ENCODE results near the gene GPLD1.
"Not testable (repeated sequence)": the region's sequence is repeated elsewhere in the genome, so short reads cannot be mapped to it uniquely, and the experiment has no call there.

GPLD1 gene, protein sequence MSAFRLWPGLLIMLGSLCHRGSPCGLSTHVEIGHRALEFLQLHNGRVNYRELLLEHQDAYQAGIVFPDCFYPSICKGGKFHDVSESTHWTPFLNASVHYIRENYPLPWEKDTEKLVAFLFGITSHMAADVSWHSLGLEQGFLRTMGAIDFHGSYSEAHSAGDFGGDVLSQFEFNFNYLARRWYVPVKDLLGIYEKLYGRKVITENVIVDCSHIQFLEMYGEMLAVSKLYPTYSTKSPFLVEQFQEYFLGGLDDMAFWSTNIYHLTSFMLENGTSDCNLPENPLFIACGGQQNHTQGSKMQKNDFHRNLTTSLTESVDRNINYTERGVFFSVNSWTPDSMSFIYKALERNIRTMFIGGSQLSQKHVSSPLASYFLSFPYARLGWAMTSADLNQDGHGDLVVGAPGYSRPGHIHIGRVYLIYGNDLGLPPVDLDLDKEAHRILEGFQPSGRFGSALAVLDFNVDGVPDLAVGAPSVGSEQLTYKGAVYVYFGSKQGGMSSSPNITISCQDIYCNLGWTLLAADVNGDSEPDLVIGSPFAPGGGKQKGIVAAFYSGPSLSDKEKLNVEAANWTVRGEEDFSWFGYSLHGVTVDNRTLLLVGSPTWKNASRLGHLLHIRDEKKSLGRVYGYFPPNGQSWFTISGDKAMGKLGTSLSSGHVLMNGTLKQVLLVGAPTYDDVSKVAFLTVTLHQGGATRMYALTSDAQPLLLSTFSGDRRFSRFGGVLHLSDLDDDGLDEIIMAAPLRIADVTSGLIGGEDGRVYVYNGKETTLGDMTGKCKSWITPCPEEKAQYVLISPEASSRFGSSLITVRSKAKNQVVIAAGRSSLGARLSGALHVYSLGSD

DNA sequence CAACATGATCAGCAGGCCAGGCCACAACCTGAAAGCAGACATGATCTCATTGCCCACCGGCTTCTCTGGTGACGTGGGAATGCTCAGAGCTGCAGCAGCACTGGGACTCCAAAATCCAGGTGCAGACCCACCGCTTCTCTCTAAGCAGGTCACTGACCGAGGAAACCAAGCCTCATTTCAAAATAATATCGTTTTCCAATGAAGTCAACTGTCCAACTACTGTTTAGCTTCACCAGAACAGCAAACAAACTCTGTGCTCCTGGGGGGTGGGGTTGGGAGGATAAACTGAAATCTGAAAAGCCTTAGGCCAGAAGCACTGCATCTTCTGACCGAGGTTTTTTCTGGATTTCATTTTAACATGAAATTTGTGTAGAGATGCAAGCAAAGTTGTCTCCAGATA lies at the start of gene GPLD1:
GPLD1 (minus strand) TSS at position 109 of the 400 bp plus-strand sequence; CDS start at position 42, 67 bp downstream.
- no peak for DNase-seq (ENCODE audit: low read depth)

DNA sequence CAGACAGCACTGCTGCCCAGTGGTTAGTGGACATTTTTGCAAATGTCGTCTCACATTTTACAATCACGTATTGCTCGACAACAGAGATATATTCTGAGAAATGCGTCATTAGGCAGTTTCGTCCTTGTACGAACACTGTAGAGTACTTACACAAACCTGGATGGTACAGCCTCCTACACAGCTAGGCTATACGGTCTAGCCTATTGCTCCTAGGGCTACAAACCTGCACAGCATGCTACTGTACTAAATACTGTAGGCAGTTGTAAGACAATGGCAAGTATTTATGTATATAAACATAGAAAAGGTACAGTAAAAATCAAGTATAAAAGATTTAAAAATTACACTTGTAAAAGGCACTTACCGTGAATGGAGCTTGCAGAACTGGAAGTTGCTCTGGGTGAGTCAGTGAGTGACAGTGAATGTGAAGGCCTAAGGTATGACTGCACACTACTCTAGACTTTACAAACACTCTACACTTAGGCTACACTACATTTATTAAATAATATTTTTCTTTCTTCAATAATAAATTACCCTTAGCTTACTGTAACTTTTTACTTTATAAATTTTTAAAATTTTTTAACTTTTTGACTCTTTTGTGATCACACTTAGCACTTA lies 48.5 kb upstream of the GPLD1 start:
- DNase-seq (ENCODE audit: low read depth): no peak

DNA sequence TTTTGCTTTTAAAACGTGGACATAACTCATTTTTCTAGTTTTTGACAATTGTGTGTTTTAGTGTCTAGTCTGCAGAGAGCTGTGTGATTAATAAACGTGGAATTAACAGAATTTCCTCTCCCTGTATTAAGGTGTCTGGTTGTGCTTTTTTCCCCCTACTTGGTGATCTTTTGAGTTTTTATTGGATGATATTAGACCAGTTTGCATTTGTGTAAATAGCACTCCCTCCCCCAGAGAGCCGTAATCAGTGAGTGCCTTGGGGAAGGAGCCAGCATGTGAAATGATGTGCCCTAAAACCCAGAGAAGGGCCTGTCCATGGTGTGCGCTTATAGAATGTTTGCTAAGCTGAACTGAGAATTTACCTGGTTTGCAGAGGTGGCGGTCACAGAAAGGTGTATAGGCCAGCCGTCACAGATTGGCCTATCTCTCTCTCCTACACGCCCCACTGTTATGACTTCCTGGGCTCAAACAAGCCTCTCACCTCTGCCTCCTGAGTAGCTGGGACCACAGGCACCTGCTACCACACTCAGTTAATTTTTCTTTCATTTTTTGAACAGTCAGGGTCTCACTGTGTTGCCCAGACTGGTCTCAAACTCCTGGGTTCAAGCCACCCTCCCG lies 47.8 kb upstream of the GPLD1 start:
- DNase-seq (ENCODE audit: low read depth): no peak

DNA sequence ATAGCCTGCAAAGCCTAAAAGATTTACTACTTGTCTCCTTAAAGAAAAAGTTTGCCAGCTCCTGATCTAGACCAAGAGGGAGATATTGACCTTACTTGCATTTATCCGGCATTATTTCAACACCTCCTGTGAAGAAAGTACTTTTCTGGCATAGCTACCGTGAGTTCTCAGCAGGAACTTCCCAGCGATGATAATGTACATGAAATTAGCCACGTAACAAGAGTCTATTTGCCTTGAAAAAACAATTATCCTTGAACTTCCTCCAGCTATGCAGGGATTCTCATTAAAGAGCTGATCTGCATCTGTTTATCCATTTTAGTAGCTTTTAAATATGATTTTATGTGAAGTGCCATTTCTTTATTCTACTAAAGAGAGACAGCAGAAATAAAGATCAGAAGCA lies 47.1 kb upstream of the GPLD1 start:
- no peak for DNase-seq (ENCODE audit: low read depth)

DNA sequence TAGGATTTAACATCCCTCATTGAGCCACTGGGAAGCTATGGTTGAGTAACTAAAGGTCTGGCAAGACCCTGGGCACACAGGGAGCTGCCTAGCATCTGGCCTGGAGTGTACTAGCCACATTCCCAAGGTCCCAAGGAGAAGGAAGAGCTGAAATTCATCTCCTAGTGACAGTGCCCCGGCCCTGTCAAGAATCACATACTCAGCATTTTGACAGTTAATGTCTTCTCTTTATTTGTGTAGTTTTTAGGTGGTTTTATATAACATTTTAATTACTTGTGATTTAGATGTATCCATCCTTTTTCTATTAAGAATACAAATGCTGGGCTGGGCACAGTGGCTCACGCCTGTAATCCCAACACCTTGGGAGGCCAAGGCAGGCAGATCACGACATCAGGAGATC lies 45.8 kb upstream of the GPLD1 start:
- DNase-seq (ENCODE audit: low read depth): no peak

DNA sequence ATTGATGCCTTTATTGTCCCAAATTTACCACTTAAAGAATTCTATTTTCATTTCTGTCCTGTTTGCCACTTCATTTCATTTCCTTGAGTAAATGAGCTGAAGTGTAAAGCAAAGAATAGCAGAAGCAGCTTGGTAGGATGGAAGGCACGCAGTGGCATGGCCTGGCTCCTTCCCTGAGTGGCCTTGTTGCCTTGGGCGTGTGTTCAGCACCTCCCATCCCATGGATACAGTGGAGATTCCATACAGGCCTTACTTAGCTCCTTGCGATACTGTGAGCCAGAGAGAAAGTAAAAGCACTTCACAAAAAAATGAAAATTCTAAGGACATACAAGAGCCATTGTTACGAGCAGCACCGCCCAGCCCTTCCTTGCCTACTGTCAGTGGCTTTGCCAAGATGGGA lies 45.0 kb upstream of the GPLD1 start:
- DNase-seq (ENCODE audit: low read depth): no peak

DNA sequence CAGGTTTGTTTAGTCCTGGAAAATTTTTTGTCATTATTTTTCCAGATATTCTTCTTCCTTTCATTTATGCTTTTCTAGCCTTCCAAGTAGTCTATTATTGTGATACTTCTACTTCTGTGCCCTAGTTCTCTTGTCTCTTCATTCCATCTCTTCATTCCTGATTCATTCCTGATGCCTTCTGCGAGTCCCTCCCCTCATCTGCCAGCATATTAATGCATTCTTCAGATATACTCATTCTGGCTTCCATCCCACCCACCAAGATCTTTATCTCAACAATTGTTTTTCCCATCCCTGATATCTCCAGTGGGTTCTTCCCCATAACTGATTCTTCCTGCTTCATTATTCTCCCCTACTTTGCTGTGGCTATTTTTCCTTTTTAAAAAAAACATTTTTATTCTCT lies 40.6 kb upstream of the GPLD1 start:
- DNase-seq (ENCODE audit: low read depth): no peak

DNA sequence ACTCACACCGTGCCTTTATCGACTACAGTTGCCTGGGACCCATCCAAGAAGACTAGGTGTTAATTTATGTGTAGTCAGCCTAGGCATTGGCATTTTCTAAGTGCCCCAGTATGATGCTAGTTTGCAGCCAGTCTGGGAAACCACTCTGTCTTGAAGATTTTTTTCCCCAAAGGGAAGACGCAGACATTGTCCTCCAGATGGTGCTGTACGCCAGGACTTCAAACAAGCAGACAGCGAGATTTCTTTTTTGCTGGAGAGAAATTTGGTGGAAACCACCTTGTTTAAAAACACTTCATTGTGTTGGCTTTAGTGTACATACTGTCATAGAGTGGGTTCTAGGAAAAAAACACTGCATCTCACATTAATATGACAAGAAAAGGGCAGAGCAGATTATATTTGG lies 35.4 kb upstream of the GPLD1 start:
- no peak for DNase-seq (ENCODE audit: low read depth)

DNA sequence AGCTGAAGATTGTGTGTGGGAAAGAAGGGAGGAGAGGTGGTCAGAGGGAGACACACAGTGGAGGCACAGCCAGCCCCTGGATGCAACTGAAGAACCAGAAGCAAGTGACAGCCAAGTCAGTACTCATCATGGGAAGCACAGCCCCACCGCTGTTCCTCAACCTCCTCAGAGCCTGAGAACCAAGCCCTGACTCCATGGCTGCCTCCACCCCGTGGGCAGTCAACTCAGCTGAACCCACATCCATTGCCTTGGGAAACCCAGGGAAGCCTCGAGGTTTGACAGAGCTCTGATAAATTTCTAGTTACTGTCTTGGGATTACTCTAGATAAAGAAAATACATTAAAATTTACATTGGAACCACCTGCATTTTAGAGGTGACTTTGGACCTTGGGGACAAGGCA lies 35.0 kb upstream of the GPLD1 start:
- DNase-seq (ENCODE audit: low read depth): no peak

DNA sequence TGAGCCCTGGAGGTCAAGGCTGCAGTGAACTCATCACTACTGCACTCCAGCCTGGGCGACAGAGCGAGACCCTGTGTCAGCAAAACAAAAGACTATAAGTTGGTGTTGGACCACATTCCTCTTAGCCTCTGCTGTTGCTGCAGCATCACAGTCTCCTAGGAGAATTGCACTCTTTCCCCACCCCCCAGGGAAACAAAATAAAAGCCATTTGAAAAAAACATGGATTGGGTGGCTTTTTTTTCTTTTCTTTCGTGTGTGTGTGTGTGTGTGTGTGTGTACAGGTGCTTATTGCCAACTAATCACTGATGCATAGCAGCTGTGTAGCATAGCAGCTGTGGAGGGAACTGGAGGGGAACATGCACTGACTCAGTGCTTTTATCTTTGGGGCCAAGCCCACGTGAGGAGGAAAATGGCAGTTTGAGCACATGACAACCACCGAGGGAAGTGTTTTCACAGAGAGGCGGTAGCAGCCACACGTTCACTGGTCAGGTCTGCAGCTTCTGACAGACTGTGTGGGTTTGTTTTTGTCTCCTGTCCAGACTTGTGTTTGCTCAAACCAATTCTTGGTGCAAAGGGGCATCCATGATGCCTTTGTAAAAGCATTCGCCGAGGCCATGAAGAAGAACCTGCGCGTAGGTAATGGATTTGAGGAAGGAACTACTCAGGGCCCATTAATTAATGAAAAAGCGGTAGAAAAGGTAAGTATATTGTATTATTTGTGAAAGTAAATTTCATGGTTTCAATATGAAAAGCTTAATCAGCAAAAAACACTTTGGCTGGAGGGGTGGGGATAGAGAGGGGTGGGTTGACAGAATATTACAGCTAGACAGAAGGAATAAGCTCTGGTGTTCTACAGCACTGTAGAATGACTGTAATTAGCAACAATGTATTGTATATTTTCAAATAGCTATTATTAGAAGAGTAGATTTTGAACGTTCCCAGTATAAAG lies 33.1 kb upstream of the GPLD1 start:
- DNase-seq (ENCODE audit: low read depth): no peak

DNA sequence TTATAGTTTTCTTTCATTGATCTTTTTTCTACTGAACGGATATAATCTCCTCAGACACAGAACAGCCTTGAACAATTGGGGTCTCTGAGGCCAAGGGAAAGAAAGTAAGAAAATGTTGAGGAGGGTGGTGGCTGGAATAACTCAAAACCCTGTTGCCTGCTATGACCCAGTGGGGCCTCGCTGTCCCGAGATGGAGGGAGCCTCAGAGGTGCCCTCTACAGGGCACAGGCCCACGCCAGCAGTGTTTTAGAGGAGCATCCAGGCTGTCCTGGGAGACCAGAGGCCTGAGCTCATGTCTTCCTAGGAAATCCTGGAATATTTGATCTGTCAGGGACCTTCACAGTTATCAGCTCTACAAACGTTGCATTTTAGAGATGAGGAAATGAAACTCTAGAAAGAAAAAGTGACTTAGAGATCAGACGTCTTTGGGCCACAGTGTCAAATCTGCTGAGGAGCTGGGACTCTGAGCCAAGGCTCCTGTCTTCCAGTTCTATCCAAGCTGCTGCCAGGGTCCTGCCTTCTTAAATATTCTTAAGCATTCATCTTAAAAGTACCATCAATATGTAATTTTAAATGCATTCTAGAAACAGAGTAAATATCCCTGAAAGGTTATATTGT lies 31.7 kb upstream of the GPLD1 start:
- DNase-seq (ENCODE audit: low read depth): peak; percentile 3

DNA sequence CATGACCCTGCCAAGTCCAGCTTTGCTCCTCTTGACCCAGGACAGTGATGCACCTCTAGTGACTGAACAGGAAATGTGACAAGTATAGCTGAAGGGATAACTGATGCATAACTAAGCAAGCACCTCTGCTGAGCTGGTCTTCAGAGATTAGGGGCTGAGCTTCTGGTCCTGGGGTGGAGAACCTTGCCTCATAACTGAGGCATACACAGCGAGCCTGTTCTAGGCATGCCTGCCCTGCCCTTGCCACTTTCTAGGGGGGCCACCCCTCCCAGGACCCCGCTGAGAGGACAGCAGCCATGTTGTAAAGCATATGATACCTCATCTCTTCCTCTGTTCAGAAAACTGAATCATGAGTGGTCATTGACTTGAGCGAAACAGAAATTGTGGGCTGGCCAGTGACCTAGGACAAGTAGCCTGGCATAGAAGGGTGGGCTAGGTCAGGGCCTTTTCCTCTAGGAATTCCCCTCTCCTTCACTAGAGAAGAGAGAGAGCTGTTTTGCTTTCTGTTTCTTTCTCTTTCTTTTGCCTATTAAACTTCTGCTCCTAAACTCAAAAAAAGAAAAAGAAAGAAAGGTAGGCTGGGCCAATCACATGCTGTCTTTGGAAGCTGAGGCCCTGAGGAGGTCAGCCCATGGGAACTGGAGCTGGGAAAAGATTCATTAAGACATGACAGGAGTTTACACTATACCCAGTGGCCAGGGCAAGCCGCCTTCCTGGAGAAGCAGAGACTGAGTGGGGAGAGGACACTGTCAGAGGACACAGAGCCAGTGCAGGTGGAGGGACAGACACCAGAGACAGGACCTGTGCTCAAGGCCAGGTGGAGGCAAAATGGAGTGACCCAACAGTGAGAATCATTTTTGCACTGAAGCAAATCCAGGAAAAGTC lies 28.5 kb upstream of the GPLD1 start:
- DNase-seq (ENCODE audit: low read depth): no peak

DNA sequence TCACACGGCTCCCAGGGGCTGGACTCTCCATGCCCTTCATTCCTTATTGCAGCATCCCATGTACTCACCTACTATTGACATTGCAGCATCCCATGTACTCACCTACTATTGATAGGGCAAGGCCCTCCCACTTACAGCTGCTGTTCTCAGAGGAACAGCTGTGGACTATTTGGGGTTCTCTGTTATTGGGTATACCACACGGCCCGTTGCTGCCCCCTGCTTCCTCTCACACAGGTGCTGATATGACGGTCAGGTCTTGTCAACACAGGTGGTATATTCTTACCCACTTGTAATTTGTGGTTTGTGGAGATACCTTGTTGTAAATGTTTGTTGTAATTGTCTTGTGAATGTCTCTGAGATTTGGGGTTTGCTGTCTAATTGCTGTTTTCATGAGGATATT lies 24.2 kb upstream of the GPLD1 start:
- DNase-seq (ENCODE audit: low read depth): no peak

DNA sequence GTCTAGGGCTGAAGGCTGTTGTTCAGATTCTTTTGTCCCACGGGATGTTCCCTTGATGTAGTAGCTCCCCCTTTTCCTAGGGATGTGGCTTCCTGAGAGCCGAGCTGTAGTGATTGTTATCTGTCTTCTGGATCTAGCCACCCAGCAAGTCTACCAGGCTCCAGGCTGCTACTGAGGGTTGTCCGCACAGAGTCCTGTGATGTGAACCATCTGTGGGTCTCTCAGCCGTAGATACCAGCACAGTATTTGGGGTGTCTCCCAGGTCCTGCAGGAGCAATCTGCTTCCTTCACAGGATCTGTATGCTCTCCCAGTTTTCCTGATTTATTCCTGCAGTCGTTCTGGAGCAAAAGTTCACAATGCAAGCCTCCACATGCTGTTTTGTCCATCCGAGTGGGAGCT lies 22.6 kb upstream of the GPLD1 start:
- not testable (repeated sequence) for DNase-seq (ENCODE audit: low read depth)

DNA sequence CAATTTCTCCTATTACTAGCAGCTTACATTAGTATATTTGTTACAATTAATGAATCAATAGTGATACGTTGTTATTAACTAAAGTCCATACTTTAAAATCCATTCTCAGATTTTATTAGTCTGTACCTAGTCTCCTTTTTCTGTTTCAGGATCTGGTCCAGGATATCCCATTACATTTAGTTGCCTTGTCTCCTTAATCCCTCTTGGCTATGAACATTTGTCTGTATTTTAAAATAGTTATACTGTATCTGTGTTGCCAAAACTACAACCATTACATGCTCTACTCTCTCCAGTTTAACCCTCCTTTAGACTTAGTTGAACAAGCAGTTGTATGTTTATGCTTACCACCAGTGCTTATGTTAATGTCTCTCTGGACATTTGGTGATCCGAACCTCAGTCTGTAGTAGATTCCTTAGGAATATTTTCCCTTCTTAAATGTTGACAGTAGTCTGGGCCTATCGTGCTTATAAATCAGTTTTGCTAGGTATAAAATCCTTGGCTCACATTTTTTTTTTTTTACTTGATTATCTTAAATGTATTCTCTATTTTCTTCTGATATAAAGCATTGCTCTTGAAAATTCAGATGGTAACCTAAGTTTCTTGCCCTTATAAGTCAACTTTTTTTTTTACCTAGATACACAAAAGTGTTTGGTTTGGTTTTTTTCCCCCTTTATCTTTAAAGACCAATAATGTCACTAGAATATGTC lies 17.6 kb upstream of the GPLD1 start:
- DNase-seq (ENCODE audit: low read depth): no peak

DNA sequence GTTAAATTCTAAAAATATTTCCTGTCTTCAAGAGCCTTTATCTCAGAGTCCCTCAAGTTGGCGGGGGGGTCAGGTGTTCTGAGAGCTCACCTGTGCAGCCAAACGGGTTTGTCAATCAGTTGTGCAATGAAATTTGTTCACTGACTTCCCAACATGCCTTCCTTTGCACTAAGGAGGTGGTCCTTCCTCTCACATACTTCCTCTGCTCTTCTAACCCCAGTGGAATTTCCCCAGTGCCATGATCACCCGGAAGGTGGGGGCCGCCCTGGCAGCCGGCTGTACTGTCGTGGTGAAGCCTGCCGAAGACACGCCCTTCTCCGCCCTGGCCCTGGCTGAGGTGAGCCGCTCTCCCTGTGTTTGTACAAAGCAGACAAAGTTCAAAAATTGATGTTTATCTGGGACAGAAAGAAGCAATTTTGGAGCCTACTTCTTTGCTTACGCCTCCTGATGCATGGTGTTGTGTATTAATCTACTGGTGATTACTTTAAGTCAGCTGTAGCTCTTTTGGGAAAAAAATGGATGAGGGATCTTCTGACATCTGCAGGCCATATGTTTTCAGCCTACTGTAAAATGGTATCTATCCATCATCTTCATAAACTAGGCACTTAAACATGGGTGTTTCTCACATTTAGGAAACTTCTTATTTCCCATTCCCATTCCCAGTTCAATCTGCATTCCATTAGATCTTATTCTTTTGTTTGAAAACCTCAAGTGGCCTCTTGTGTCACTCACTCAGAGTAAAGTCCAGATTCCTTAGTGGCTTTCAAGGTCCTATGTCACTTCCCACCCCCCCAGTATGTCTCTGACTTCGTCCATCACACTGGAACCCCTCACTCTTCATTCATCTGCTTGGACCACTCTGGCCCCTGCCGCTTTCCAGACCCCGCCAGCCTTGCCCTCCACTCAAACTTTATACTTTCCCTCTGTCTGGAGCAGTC lies 15.5 kb upstream of the GPLD1 start:
- DNase-seq (ENCODE audit: low read depth): no peak

DNA sequence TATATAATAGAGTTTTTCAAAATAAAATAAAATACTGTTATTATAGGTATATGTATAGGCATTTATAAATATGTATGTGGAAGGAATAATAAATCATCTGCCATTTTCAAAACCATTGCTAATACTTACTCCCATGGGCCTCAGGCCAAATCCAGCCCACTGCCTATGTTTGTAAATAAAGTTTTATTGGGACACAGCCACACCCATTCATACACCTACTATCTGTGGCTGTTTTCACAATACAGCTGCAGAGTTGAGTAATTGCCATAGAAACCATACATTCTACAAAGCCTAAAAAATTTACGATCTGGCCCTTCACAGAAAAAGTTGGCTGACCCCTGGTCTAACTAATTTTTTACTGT lies 14.9 kb upstream of the GPLD1 start:
- no peak for DNase-seq (ENCODE audit: low read depth)

DNA sequence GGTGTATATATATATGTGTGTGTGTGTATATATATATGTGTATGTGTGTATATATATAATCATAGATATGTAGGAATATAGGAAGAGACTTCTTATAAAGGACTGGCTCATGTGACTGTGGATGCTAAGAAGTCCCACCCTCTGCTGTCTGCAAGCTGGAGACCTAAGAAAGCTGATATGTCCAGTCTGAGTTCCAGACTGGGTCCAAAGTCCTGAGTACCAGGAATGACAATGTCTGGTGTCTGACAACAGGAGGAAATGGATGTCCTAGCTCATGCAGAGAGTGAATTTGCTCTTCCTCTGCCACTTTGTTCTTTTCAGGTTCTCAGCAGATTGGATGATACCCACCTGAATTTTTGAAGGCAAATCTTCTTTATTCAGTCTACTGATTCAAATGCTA lies 12.5 kb upstream of the GPLD1 start:
- DNase-seq (ENCODE audit: low read depth): no peak

All from stimulated activated CD8-positive, alpha-beta memory T cell treated with anti-CD3 and anti-CD28 coated beads, Interleukin-15, amount 100 ng/mL, for 1 hour (primary cell).